GM18951 (cell line): Measurements from ENCODE around the gene MGRN1.

Experiments
- POLR2A ChIP-seq: IDR thresholded peaks from 4 replicates; pipeline ENCODE4 v1.6.1; 2011; ENCODE audit warnings: mild to moderate bottlenecking; ENCODE audit not compliant: insufficient read length, insufficient read depth; ENCODE audit errors: extremely low read depth
- in situ Hi-C: fragments of 300-500 bp; cut with MboI; formaldehyde crosslinking; loops from one replicate; pipeline ENCODE4 v1.12.0; 2022; ENCODE audit warnings: low sequenced_read_pairs, mixed read lengths, inconsistent platforms; ENCODE audit not compliant: unreplicated experiment

MGRN1 gene

DNA sequence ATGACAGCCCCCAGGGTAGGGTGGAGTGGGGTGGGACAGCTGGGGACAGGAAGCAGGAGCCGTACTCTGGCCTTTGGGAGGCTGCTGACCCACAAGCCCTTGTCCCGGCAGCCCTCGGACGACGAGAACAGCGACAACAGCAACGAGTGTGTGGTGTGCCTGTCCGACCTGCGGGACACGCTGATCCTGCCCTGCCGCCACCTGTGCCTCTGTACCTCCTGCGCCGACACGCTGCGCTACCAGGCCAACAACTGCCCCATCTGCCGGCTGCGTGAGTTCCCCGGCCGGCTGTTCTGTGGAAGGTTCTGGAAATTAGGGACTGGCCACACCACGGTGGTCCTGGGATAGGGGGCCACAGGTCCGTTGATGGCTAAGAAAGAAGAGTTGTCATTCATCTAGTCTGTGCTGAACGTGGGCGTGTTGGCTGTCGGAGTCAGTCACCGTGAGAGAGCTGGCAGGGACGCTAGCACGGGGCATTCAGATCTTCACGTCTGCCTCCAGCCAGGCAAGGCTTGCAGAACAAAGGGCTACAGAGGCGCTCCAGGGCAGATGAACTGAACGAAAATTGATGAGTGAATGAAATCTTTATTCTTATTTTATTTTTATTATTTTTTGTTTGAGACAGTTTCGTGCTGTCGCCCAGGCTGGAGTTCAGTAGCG, 48.9 kb downstream of the MGRN1 start:
- TF ChIP-seq POLR2A, result no peak
- in situ Hi-C loops, result no loop called here

DNA sequence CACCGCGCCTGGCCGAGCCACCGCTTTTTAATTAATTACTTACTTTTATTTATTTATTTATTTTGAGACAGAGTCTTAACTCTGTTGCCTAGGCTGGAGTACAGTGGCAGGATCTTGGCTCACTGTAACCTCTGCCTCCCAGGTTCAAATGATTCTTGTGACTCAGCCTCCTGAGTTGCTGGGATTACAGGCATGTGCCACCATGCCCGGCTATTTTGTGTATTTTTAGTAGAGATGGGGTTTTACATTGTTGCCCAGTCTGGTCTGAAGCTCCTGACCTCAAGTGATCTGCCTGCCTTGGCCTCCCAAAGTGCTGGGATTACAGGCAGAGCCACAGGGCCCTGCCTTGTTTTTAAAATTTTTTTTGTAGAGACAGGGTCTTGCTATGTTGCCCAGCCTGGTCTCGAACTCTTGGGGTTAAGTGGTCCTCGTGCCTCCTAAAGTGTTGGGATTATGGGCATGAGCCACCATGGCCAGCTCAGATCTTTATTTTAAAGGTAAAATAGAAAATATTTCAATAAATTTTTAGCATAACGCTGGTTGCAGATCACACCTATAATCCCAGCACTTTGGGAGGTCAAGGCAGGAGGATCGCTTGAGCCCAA, 50.4 kb downstream of the MGRN1 start:
- TF ChIP-seq POLR2A, result no peak
- in situ Hi-C loops, result no loop called here

DNA sequence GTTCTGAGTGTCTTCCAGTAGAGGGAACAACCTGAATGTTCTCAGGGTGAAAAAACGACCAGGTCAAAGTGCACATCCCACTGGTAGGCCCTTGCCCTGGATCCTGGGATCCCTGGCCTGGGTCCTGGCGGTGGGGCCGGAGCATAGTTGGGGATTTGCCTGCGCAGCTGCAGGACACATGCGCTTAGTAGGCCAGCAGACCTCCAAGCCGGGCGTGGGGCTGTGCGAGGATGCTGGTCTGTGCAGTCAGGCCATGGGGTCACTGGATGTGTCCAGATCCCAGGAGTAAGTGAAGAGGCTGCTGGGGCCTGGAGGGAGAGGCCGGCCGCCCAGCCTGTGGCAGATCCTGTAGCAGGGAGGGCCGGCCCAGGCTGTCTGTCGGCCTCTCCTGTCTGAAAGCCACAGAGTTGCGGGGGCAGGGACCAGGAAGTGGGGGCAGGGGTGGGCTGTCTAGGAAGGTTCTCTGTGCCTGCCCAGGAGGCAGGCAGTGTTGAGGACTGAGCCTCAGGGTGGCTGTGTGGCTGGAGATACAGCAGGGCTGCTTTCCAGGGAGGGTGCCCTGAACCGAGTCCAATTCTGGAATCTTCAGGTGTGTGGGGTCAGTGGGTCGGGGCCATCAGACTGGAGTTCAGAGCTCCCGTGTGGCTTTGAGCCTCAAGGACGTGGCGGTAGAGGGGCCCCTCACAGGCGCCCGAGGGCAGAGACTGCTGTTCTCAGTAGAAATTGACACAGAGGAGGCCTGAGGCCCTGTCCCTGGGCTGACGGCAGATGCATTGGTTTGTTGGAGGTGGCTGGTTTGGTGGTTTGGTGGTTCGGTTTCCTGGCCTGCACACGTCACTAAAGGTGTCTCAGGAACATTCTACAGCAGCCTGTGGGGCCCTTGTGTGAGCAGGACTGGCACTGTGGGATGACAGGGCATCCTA, 51.5 kb downstream of the MGRN1 start:
- in situ Hi-C loops, result no loop called here
- TF ChIP-seq POLR2A, result no peak

DNA sequence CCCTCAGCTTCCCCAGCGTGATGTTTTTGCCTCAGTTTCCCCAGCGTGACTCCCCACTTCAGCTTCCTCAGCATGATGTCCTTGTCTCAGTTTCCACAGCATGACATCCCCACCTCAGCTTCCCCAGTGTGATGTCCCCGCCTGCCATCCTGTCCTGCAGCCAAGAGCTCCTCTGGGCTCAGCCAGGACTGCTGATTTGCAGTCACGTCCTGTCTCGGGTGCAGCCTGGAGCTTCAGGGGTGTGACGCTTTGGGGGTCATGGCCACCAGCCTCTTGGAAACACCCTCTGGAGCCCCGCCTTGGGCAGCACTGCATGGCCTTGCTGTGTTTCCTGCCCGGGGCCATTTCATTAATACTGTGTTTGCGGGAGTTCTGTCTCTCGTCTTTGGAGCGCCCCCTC, 52.2 kb downstream of the MGRN1 start:
- in situ Hi-C loops, result no loop called here
- no peak for TF ChIP-seq POLR2A

DNA sequence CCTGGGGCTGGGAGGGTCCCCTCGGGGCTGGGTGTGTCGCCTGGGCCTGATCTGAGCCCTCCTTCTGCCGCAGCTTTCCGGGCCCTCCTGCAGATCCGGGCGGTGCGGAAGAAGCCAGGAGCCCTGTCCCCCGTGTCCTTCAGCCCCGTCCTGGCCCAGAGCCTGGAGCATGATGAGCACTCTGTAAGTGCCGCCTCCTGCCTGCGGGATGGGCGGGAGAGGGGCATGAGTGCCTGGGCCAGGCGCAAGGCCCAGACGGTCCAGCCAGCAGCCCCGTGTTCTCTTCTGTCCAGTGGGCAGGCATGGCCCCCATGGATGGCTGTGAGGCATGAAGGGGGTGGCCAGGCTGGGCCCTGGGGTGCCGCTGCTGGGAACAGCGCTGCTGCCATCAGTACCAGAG, 52.8 kb downstream of the MGRN1 start:
- in situ Hi-C loops, result no loop called here
- TF ChIP-seq POLR2A, result no peak

DNA sequence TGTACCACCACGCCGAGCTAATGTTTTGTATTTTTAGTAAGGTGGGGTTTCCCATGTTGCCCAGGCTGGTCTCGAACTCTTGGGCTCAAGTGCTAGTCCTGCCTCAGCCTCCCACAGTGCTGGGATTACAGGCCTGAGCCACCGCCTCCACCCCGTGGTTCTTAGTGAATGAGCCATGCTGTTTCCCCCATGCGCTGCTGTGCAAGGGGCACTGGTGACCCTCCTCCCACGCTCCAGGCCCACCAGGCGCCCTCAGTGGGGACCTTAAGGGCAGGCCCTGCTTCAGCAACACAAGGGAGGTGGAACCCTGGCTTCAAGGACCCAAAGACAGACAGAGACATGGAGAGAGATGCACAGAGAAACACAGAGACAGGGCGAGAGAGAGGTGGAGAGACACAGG, 53.4 kb downstream of the MGRN1 start:
- in situ Hi-C loops, result no loop called here
- no peak for TF ChIP-seq POLR2A

DNA sequence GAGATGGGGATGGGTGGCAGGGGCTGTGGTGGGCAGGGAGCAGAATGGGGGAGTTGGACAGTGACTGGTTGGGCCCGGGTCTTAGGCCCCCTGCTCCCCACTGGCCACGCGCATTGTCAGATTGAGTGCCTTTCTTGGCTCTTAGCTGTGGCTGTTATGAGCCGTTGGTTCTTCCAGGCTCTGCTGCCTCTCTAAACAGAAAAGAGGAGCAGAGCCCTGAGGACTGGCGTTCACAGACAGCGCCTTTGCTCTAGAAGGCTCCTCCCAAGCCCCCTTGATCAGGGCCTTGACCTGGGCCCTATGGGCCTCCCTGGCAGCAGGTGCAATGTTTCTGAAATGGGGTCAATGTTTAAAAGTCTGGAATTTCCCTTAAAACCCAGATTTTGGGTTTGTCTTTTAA, 54.0 kb downstream of the MGRN1 start:
- no peak for TF ChIP-seq POLR2A
- in situ Hi-C loops, result no loop called here

DNA sequence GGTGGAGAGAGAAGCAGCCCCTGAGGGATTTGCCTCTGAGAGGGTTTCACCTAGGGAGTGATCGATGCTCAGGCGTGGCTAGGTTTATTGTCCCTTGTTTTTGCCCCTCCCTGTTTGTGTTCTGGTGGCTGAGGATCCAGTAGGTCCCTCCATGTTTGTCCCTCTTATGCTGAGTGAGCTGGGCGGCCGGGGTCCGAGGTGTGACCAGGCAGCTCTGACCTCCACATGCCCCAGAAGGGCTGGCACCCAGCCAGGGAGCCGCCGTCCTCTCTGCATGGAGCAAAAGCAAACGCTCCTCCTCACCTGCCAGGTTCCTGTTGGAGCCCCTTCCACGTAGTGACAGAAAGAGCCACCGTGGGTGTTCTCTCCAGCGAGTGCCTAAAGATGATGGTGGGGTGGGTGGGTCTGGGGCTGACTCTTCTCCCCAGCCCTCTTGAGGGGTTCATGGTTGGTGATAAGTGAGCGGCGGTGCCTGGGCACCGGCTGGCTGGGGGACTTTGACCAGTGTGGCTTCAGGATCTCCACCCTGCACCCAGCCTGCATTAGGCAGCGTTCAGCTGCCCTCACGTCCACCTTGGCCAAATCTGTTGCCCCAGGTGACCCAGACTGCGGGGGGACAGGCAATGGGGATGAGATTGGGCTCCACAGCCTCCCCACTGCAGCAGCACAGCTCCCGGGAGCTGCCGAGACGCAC, 54.7 kb downstream of the MGRN1 start:
- in situ Hi-C loops, result no loop called here
- TF ChIP-seq POLR2A, result no peak

DNA sequence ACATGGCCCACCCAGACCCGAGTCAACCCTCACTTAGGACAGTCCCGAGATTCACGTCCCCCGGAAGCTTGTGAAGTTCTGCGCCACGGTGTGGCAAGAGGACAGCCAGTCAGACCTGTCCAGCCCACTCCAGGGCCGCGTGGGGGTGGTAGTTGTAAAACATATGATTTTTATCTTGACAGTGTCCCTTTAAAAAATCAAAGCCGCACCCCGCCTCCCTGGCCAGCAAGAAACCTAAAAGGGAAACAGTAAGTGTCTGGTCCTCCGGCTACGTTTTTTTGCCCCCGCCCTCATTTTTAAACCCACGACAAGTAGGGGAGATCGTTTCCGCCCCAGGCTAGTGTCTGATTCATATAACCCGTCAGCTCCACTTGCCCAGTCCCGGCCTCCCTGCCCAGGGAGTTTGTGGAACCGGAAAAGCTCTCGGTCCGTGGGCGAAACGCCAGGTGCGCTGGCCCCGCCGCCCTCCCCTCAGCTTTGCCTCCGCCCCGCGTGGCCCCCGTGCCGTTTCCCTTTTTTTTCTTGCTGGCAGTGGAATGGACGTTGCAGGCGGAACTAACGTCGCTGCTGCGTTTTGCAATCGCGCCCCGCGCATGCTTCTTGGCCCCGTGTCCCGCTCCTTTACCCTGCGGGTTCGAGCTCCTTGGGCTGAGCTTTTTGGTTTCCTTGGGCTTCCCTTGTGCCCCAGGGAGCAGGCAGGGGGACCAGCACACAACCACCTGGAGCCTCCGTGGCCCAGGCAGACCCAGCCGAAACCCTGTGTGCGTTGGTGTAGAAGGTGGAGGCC, 55.4 kb downstream of the MGRN1 start:
- TF ChIP-seq POLR2A, result no peak
- in situ Hi-C loops, result no loop called here

DNA sequence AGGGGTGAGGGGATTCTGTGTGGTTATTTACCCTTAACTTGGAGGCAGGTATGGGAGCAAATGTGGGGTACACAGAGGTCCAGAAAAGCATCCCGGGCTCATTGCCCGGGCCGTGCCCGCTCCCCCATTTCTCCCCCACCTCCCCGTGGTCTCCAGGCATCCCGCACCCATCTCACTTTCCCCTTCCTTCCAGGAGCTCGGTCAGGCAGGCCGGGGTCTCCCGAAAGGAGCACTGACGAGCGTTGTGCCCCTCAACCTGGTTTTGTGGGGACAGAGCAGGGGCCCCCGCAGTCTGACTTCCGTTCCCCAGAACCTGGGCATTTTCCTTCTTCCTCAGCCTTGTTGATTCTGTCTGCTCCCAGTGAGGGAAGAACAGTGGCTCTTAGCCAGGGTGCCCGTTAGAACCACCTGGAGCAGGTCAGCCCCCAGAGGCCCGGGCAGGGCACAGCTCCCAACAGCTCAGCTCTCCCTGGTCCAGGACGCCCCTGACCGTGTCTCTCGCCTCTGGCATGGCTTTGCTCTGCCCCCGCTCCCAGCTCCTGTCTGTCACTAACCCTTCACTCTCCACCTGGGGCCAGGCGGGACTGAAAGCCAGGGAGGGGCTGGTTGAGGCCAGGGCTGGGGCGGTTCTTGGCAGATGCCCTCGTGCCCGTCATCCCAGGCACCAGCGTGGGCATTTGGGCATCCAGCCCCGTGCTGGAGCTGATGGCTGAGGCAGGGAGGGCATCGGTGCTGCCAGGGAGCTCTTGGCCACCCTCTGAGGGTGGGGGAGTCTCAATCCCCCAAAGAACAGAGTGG, 56.2 kb downstream of the MGRN1 start:
- no peak for TF ChIP-seq POLR2A
- in situ Hi-C loops, result no loop called here

DNA sequence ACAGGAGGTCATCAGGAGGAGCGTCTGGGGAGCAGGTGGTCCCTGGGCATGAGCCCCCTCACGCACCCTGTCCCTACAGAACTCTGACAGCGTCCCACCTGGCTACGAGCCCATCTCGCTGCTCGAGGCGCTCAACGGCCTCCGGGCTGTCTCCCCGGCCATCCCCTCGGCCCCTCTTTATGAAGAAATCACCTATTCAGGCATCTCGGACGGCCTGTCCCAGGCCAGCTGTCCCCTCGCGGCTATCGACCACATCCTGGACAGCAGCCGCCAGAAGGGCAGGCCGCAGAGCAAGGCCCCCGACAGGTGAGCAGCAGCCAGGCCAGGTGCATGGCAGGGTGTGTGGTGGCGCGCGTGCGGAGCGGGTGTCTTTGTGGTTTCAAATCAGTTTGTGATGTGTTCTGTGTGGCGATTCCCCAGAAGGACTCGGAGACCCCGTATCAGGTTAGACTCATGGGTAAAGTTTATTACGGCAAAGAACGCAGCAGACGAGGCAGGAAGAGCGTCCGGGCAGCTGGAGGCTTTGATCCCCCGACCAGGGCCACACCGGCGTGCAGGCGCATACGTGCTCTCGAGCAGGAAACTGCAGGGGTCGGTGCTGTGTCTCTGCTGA, 57.0 kb downstream of the MGRN1 start:
- in situ Hi-C loops, result no loop called here
- TF ChIP-seq POLR2A, result no peak

DNA sequence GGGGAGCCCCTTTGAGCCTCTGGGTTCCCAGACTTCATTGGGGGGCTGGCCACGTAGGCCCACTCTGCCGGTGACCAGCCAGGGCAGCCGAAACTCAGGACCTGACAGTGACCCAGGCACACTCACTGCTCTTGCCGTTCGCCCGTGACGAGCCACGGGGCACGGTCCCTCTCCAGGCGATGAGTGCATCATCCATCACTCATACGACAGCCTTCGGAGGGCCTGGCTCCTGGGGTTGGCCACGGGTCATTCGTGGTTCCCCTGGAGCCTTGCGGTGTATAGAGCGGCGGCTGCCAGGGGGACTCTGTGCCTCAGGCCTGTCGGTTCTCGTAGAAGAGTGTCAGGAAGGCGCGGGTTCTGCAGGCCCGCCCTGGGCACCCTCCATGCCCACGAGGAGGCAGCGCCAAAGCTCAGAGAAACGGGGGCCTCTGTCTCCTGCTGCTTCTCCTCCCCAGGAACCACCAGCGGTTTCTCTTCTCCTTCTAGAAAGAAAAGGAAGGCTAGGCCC, 57.5 kb downstream of the MGRN1 start:
- in situ Hi-C loops, result no loop called here
- TF ChIP-seq POLR2A, result no peak
